SU-DHL-6 (cell line): Measurements from ENCODE around the gene COX6B2.

ENCODE experiments used
- H2AFZ ChIP-seq: fragments of 200-600 bp; sonication (generic); 2 replicates; pipeline ENCODE4 v1.6.1; 2014; ENCODE audit warnings: low read depth, mild to moderate bottlenecking, moderate library complexity, mixed read lengths, antibody characterized with exemption, low read length; ENCODE audit not compliant: severe bottlenecking
- H3F3A ChIP-seq: fragments of 200-600 bp; shearing (Covaris generic); 2 replicates; pipeline ENCODE4 v1.6.0; 2016; ENCODE audit warnings: antibody characterized with exemption, mild to moderate bottlenecking; ENCODE audit not compliant: insufficient read depth
- H3K27ac ChIP-seq: fragments of 200-600 bp; sonication (generic); 2 replicates; pipeline ENCODE4 v1.5.1; 2016; ENCODE audit warnings: low read depth, mild to moderate bottlenecking, low read length, moderate library complexity, mixed read lengths
- H3K27me3 ChIP-seq: fragments of 200-600 bp; sonication (generic), shearing (Covaris generic); 2 replicates; pipeline ENCODE4 v1.6.0; 2014; ENCODE audit warnings: mild to moderate bottlenecking, low read length
- H3K36me3 ChIP-seq: fragments of 200-600 bp; sonication (generic); 2 replicates; pipeline ENCODE4 v1.6.1; 2014; ENCODE audit warnings: mild to moderate bottlenecking, low read length, mixed read lengths
- H3K4me2 ChIP-seq: fragments of 300-600, 200-600 bp; shearing (Covaris generic), sonication (generic); 2 replicates; pipeline ENCODE4 v1.6.0; 2014; ENCODE audit warnings: low read length, low read depth, mild to moderate bottlenecking; ENCODE audit not compliant: poor library complexity, severe bottlenecking
- H3K4me3 ChIP-seq: fragments of 200-600 bp; sonication (generic); 2 replicates; pipeline ENCODE4 v1.5.1; 2014; ENCODE audit warnings: antibody characterized with exemption, low read length, mild to moderate bottlenecking, mixed read lengths; ENCODE audit not compliant: insufficient read depth, poor library complexity, severe bottlenecking
- H3K79me2 ChIP-seq: fragments of 200-600 bp; sonication (generic); 2 replicates; pipeline ENCODE4 v1.6.1; 2014; ENCODE audit warnings: mild to moderate bottlenecking, low read length, moderate library complexity; ENCODE audit not compliant: insufficient read depth
- H3K9ac ChIP-seq: fragments of 200-600 bp; sonication (generic); 2 replicates; pipeline ENCODE4 v1.7.0; 2014; ENCODE audit warnings: mild to moderate bottlenecking, low read length
- H3K9me2 ChIP-seq: fragments of 200-600 bp; sonication (generic); replicated peaks from 2 replicates; pipeline ENCODE4 v1.6.1; 2014; ENCODE audit warnings: low read length; ENCODE audit not compliant: insufficient read depth
- H3K9me3 ChIP-seq: fragments of 200-600 bp; sonication (generic); 2 replicates; pipeline ENCODE4 v1.6.1; 2014; ENCODE audit warnings: low read length, mixed read lengths; ENCODE audit not compliant: insufficient read depth
- H4K20me1 ChIP-seq: fragments of 200-600 bp; sonication (generic); 2 replicates; pipeline ENCODE4 v1.6.1; 2014; ENCODE audit warnings: low read depth, mild to moderate bottlenecking, antibody characterized with exemption, low read length, moderate library complexity, mixed read lengths
- EZH2phosphoT487 ChIP-seq: fragments of 200-600 bp; sonication (generic), shearing (Covaris generic); conservative IDR thresholded peaks from 2 replicates; pipeline ENCODE4 v1.6.1; 2018; ENCODE audit warnings: mild to moderate bottlenecking, antibody characterized with exemption, low read length, moderate library complexity, mixed read lengths
- TF ChIP-seq, protein P1 (sequence below): fragments of 200-600 bp; sonication (generic); IDR thresholded peaks from one replicate; pipeline ENCODE4 v1.5.1; 2017; ENCODE audit warnings: antibody characterized with exemption, mild to moderate bottlenecking, low read length, moderate library complexity; ENCODE audit not compliant: insufficient read depth, poor library complexity, severe bottlenecking

COX6B2 gene

DNA sequence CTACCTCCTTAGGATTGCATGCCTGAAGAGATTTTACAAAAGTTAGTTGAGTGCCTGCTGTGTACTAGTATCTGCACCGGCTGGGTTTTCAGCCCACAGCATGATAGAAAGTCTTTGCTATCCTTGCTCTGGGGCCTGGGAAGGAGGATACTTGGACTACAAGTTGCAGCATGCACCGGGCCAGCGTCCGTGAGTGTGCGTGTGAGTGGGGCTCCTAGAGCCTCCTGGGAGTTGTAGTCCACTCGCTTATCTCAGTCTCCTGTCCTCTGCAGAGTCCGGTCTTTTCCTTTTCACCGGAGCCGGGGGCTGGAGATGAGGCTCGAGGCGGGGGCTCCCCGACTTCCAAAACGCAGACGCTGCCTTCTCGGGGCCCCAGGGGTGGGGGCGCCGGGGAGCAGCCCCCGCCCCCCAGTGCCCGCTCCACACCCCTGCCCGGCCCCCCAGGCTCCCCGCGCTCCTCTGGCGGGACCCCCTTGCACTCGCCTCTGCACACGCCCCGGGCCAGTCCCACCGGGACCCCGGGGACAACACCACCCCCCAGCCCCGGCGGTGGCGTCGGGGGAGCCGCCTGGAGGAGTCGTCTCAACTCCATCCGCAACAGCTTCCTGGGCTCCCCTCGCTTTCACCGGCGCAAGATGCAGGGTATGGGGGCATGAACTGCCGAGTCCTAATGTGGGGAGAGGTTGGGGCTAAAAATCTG is 50.1 kb downstream of the COX6B2 start:
- H2AFZ ChIP-seq, result no peak overlapping the region
- no peaks in the 10 kb centered on the region for H3K79me2 ChIP-seq
- H3F3A ChIP-seq, result no peaks in the 10 kb centered on the region
- no peaks in the 10 kb centered on the region for H3K27me3 ChIP-seq
- no peak for TF ChIP-seq EZH2phosphoT487
- TF ChIP-seq, protein P1, sequence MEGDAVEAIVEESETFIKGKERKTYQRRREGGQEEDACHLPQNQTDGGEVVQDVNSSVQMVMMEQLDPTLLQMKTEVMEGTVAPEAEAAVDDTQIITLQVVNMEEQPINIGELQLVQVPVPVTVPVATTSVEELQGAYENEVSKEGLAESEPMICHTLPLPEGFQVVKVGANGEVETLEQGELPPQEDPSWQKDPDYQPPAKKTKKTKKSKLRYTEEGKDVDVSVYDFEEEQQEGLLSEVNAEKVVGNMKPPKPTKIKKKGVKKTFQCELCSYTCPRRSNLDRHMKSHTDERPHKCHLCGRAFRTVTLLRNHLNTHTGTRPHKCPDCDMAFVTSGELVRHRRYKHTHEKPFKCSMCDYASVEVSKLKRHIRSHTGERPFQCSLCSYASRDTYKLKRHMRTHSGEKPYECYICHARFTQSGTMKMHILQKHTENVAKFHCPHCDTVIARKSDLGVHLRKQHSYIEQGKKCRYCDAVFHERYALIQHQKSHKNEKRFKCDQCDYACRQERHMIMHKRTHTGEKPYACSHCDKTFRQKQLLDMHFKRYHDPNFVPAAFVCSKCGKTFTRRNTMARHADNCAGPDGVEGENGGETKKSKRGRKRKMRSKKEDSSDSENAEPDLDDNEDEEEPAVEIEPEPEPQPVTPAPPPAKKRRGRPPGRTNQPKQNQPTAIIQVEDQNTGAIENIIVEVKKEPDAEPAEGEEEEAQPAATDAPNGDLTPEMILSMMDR, result no peak
- no peak overlapping the region for H3K9ac ChIP-seq
- no peaks in the 10 kb centered on the region for H4K20me1 ChIP-seq
- H3K36me3 ChIP-seq, result no peaks in the 10 kb centered on the region
- no peak overlapping the region for H3K27ac ChIP-seq
- H3K9me2 ChIP-seq, result no peaks in the 10 kb centered on the region
- no peaks in the 10 kb centered on the region for H3K9me3 ChIP-seq
- H3K4me3 ChIP-seq, result no peak overlapping the region
- H3K4me2 ChIP-seq, result no peak overlapping the region

DNA sequence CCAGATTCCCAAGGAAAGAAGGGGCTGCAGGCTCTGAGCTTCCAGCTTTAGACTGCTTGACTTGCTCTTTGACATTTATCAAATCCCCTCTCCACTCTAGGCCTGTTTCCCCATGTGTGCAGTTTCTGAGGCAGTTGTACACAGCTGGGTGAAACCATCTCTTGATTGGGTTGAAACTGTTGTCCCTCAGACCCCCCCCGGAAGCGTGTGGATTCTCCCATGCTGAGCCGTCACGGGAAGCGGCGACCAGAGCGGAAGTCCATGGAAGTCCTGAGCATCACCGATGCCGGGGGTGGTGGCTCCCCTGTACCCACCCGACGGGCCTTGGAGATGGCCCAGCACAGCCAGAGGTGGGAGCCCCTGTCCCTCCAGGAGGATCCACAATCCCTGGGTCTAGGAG is 51.0 kb downstream of the COX6B2 start:
- Histone ChIP-seq H3K79me2 (no peaks in the 10 kb centered on the region), H3K9ac (no peak overlapping the region), H4K20me1 (no peaks in the 10 kb centered on the region), H3K4me3 (no peak overlapping the region), H3K27me3 (no peaks in the 10 kb centered on the region), H3K9me2 (no peaks in the 10 kb centered on the region), H3K36me3 (no peaks in the 10 kb centered on the region), H2AFZ (no peak overlapping the region), H3K27ac (no peak overlapping the region), H3K9me3 (no peaks in the 10 kb centered on the region), H3K4me2 (no peak overlapping the region), H3F3A (no peaks in the 10 kb centered on the region)
- TF ChIP-seq EZH2phosphoT487, result no peak
- TF ChIP-seq, protein P1, result no peak

DNA sequence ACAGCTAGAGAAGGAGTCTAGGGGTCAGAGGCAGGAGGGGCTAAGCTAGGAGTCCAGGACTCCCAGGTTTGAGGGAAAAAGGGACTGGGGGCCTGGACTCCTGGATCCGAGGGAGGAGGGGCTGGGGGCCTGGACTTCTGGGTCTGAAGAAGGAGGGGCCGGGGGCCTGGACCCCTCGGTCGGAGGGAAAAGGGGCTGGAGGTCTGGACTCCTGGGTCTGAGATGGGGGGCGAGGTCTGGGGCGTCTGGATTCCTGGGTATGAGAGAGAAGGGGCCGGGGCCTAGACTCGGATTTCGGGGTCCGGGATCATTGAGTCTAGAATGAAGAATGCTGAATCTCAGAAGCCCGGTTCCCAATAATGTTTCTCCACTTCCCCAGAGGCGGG is 52.2 kb downstream of the COX6B2 start:
- Histone ChIP-seq H3K4me2 (peak overlapping the region; percentile 54), H3K4me3 (no peak overlapping the region), H3K9me3 (no peaks in the 10 kb centered on the region), H3K9ac (peak overlapping the region; percentile 51; the same call in 1 of the 2 replicates), H3K27ac (no peak overlapping the region), H3F3A (no peaks in the 10 kb centered on the region), H2AFZ (peak overlapping the region; percentile 90), H3K27me3 (no peaks in the 10 kb centered on the region), H3K79me2 (no peaks in the 10 kb centered on the region), H3K36me3 (no peaks in the 10 kb centered on the region), H3K9me2 (no peaks in the 10 kb centered on the region), H4K20me1 (no peaks in the 10 kb centered on the region)
- TF ChIP-seq, protein P1, result no peak
- no peak for TF ChIP-seq EZH2phosphoT487
